ENCODE results near the gene PPP4R3B.

DNA sequence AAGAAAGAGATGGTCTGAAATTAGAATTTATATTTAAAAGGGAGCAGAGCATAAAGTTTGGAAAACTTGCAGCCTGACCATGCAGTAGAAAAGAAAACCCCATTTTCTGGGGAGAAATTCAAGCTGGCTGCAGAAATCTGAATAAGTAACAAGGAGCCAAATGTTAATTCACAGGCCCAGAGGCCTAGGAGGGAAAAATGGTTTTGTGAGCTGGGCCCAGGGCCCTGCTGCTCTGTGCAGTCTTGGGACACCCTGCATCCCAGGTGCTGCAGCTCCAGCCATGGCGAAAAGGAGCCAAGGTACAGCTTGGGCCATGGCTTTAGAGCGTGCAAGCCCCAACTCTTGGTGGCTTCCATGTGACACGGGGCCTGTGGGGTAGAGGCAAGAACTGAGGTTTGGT is 56.6 kb downstream of the PPP4R3B start:
- TF ChIP-seq, protein P1, sequence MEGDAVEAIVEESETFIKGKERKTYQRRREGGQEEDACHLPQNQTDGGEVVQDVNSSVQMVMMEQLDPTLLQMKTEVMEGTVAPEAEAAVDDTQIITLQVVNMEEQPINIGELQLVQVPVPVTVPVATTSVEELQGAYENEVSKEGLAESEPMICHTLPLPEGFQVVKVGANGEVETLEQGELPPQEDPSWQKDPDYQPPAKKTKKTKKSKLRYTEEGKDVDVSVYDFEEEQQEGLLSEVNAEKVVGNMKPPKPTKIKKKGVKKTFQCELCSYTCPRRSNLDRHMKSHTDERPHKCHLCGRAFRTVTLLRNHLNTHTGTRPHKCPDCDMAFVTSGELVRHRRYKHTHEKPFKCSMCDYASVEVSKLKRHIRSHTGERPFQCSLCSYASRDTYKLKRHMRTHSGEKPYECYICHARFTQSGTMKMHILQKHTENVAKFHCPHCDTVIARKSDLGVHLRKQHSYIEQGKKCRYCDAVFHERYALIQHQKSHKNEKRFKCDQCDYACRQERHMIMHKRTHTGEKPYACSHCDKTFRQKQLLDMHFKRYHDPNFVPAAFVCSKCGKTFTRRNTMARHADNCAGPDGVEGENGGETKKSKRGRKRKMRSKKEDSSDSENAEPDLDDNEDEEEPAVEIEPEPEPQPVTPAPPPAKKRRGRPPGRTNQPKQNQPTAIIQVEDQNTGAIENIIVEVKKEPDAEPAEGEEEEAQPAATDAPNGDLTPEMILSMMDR (IDR thresholded peaks at IDR 0.05), result no peak
- no peak for TF ChIP-seq EZH2 (IDR thresholded peaks at IDR 0.05; ENCODE audit: borderline replicate concordance, insufficient read depth, low read depth, low read length, poor library complexity, severe bottlenecking)

Measured in B cell (primary cell).